HPDE6-E6E7 (cell line): ENCODE measurements around the gene CDON.

Source experiments
- DNase-seq: peaks from one replicate; pipeline ENCODE4 v3.0.0; 2011; ENCODE audit warnings: missing footprints; ENCODE audit errors: extremely low spot score

CDON gene

GRCh38 chr11:126082251-126083109 lies 19.8 kb upstream of the CDON start:
- no peak for DNase-seq

GRCh38 chr11:126081915-126082250 lies 19.2 kb upstream of the CDON start:
- no peak for DNase-seq

DNA sequence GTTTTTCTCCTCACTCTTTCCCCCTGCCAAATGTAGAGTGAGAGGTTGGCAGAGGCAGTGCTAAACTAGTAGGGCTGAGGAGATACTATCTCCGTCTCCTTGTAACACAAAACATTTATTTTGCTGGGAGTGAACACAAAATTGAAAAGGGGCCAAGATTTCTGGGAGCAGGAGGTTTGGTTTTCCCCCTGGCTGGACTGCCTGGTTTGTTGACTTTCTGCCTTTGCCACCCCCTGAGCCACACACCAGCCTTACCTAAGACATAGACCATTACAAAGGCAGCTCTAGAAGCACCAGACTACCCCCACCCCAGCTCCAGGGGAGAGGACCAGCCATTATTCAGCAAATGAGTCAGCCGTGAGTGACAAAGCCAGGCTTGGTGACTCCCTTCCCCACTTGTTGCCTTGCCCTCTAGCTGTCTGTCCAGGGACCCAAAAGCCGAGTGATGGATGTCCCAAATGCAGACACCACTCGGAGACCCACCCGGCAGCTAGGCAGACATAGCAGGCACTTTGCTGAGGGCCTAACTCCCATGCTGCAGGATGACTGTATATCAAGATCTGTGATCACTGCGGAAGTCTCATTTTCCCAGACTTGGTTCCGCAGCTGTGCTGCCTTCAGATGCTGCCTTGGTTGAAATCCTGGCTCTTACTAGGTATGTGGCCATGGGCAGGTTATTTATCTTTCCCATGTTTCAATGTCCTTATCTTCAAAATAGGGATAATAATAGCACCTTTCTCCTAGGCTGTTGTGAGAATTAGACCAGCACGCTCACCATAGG lies 17.7 kb upstream of the CDON start:
- no peak for DNase-seq

GRCh38 chr11:126079621-126080124 lies 17.0 kb upstream of the CDON start:
- no peak for DNase-seq

- no peak for DNase-seq
These were observed 14.0 kb upstream of the CDON start for GRCh38 chr11:126076641-126077040.

DNA sequence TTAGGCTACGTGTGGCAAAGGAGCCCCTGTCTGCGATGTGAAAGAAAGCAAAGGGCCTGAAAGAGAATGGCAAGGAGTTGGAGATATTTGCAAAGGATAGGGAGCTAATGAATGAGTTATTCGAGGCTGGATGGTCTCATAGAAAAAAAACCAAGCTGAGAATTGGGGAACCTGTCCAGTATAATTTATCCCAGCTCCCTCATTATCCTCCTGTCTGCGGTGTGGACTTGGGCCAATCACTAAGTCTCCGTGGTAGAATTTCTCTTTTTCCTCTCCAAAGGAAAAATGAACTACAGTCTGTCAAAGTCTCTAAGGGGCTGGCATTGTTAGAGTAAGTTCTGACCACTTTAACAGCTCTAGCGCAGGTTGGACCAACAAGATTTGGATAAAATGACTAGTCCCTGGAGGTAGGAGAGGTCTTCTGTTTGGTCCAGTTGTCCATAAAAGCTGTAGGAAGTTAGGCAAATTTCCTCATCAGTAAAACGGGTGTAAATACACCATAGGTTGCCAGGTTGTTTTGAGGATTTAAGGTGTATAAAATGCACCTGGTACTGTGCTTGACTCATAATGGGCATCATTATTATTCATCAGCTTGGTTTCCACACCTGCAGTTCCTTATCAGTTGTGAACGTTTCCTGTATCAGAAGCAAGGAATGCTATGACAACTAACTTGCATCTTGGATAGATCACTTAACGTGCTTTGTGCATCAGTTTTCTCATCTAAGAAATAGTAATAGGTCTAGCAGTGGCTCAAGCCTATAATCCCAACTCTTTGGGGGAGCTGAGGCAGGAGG lies 10.3 kb upstream of the CDON start:
- DNase-seq = no peak

DNA sequence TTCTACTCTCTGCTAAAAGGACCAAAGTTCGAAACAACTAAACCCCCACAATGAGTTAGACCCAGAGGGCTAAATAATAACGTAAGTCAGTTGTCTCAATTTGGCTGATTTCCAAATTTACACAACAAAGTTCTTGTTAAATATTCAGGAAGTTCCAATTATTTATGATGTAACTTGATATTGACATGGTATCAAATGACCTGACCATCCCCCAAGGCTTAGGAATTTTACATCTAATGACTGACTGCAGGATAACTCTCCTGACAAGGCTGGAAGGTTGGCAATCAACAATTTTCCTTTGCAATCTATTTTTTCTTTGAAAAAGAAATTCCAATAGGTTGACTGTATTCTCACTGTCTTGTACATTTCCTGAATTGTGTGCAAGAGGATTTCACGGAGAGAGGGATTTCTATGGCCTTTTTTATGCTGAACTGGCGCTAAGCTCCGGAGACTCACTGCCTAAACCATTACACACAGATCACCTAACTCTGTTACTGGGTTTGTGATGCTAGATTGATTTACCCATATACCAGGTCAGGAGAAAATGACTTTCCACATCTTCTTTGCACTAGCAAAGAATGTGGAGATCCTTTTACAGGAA lies 9.6 kb upstream of the CDON start:
- no peak for DNase-seq

DNA sequence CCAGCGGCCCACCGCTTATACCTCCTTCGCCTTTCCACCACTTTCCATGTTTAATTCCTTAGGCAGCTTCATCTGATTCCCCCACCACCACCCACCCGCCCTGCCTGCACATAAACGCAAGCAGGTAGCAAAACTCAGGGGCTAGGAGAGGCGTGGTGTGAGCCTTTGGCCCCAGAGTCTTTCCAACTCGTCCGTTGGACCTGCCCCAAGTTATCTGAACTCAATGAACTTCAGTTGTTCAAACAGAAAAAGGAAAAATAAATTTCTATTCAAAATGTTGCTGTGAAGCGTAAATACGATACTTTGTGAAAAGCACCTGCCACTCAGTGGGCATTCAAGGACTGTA lies 814 bp upstream of the CDON start:
- no peak for DNase-seq

DNA sequence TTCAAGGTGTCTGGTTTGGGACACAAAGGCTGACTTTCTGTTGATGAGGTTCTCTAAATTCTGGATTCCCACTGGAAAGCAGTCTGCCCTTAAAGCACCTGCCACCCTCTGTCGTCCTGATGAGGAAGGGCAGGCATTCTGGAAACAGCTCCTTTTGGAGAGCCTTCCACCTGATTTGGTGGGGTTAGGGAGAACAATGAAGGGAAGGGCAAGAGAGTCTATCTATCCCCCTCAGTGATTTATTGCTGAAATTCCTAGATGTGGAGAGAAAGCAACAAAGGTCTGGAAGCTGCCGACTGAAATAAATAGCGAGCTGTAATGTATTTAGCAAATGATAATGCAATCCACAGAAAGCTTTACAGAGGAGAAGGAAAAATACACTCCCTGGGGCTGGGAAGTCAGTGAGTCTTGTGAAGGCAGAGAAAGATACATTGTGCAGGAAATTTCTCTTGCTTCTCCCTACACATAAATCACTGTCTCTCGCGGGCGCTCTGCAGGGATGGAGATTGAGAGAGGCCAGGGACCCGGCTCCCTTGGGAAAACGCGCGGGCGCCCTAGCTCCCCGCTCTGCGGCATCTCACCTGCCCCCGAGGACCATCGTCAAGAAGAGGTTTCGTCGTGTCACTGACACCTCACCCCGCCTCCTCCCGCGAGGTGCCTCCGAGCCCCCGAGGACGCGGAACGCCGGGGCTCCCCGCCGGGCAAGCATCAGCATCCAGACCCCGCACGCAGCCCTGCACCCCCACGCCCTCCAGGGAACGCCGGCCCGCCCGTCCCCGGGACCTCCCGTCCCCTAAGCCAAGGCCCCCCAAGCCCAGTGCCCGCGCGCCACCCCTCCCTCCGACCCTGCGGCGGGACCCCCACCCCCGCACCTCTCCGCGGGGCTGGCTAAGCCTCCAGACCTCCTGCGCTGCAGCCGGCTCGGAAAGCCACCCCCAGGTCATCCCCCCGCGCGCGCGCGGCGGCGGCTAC lies 673 bp downstream of the CDON start:
- peak; percentile 46 for DNase-seq

- DNase-seq = no peak
These were observed 1.9 kb downstream of the CDON start for GRCh38 chr11:126060757-126061171.

DNA sequence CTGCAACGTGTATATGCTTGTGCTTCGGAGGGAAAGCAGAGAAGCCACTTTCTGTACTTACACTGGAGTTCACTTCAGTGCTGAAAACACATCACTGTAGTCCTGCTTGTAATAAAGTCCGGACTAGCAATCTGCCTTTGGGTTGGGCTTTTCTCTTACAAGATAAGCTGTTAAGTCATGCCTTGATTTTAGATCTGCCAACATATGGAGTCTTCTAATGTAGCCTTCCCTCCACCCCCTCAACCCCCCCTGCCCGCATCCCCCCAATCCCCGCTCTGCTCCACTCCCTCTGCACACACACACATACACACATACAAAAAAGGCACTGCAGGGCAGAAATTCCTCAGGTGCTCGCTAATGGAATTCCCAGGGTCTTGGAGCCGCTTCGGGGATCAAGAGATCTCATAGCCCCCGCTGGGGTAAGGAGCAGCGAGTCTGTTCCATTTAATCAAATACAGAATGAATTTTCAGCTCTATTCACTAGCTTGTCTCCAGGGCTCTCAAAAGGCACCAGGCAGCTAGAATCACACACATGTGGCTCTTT lies 3.4 kb downstream of the CDON start:
- DNase-seq = no peak

DNA sequence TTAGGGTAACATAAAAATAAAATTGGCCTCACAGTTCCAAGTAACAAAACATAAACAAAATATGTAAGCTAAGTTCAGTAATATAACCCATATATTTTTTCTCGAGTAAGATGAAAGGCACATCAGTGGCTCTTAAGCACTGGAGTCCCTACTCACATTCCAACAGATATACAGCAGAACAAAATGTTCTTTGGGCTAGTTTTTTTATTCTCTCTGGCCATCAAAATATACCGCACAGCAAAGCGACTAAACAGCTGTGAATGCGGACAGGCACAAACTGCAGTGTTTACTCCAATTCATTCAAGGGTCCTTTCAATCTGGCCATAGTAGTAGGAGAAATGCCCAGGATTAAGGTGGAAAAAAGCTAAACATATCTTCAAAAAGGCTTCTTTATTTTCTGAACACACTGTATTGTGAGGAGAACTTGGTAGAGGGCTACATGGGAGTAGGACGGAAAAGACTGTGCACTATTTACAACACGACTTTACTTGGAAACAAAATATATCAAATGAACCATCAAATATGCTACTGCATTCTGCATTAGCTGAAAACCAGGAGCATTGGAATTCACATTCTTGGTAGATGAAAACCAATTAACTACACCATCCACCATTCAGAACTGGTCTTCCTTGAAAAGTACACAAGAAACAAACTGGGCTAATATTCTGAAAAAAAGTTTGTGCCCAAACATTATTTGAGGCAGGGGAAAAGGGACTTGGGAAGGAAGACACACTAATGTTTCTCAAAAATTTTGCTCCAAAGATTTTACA lies 4.4 kb downstream of the CDON start:
- DNase-seq = no peak

GRCh38 chr11:126054882-126055281 lies 7.8 kb downstream of the CDON start:
- DNase-seq = no peak

DNA sequence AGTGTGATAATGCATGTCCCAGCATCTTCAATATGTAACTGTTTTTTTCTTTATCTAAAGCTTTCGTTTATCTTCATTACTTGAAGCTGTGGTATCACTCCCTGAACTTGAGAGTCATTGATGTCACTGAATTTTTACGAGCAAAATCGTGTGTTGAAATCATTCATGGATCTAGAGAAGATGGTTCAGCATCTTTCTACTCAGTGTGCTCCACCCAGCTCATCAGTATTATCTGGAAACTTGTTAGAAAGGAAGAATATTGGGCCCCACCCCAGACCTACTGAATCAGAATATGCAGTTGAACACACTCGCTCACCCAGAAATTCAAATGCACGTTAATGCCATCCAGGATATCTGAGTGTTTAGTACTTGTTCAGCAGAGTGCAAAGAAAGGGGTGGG lies 8.3 kb downstream of the CDON start:
- DNase-seq = no peak

DNA sequence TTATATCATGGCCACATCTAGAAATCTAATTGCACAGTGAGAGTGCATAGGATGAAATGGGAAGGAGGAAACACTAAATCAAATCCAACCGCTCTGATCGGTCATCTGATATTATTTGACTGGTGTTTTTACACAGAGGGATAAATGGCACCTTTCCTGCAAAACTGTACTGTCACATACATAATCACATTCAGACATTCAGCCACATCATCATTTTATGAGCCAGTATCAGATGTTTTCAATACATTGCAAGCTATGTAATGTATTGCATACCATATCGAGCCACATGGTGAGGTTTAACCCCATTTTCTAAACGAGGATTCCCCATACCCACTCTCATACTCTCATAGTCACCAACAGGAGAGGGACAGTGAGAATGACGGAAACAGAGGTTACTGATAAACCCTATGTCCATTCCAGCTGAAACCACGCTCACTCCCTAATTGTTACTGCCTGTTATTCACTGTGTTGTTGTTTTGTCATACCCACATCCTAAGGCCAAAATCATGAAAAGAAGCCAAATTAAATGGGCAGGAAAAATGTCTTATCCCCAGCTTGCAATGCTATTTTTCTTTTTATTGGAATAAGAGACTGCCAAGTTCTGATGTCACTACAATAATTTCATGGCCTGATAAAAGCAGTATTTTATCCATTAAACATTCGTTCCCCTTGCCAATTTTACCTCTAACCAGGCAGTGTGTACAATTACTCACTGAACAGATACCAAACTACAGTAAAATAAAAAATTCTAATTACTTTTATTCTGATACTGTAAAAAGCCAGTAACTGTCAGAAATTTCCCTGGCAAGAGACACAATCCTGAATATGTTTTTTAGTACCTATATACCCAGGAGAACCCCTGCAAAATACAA lies 9.0 kb downstream of the CDON start:
- no peak for DNase-seq

- DNase-seq = no peak
These were observed 11.5 kb downstream of the CDON start for GRCh38 chr11:126051117-126051516.

DNA sequence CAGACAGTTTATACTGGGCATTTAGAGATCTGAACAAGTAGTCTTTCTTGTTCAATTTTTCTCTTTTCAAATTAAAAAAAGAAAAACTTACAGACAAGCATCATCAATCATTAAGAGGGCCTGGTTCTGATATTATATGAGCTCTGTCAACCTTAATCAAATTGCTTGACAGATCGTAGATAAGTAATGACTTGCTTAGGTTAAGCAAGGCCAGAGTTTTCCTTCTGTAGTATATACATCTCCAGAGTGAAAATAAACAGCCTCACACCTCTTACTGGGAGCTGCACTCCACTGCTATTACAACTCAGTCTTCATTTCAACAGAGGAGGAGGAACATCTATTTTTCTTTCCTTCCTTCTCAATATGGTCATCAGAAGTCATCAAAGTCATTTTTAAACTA lies 13.5 kb downstream of the CDON start:
- no peak for DNase-seq

GRCh38 chr11:126048197-126048596 lies 14.5 kb downstream of the CDON start:
- DNase-seq = no peak
